ACHN (cell line): Measurements from ENCODE around the gene CAMK1G.
A peak's percentile ranks its signal among the peaks of the same experiment; 100 is the strongest.

Source experiments
- DNase-seq: peaks from one replicate; pipeline ENCODE4 v3.0.0-alpha.2; 2015
- in situ Hi-C: cut with HindIII; loops from 2 replicates; pipeline ENCODE4 v1.10.0; 2017; ENCODE audit warnings: low sequenced_read_pairs, low pct_ligation_motif_present, low pct_unique_long_range_greater_than_20kb

The CAMK1G gene

GRCh38 chr1:209590405-209590804 lies 6.9 kb downstream of the CAMK1G start:
- in situ Hi-C loops: loop anchor here (25.0 kb wide), 1 partner anchor 97 kb away; the partner anchor contains the start of gene G0S2
- DNase-seq: peak; percentile 64

- no peak for DNase-seq
- in situ Hi-C loops: loop anchor here (25.0 kb wide), 1 partner anchor 94 kb away; the partner anchor contains the start of gene G0S2
Measured at GRCh38 chr1:209593747-209594146, 10.2 kb downstream of the CAMK1G start.

DNA sequence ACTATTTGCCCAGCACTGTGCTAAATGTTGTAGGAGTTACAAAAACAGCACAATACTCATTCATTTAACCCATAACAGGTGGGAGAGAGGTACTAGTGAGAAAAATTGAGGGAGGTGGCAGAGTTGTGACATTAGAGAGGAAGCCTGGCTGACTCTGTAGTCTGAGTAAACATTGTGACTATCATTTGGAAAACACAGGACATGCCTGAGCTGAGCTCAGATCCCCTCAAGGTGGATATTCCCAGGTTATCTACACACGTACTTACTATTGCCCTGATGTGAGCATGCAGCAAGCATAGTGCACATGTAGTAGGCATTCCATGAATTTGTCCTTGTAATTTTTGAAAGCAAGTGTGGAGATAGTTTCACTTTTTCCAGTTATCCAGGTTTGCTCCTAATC lies 10.9 kb downstream of the CAMK1G start:
- in situ Hi-C loops: loop anchor here (25.0 kb wide), 1 partner anchor 93 kb away; the partner anchor contains the start of gene G0S2
- DNase-seq: no peak

DNA sequence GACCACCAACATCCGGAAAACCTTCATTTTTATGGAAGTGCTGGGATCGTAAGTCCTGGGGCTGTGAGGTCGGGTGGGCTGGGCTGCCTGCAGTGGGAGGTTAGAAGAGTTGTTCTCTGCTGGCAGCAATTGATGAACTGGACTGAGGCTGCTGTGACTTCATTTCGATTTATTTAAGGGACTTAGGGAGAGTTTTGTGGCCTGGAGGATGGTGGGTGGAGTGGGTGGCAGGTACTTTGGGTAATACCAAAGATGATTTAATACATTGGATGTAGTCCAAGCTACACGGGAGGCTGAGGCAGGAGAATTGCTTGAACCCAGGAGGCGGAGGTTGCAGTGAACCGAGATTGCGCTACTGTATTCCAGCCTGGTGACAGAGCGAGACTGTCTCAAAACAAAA lies 11.5 kb downstream of the CAMK1G start:
- in situ Hi-C loops: loop anchor here (25.0 kb wide), 1 partner anchor 92 kb away; the partner anchor contains the start of gene G0S2

GRCh38 chr1:209595599-209596285 lies 12.2 kb downstream of the CAMK1G start:
- no peak for DNase-seq
- in situ Hi-C loops: loop anchor here (25.0 kb wide), 1 partner anchor 92 kb away; the partner anchor contains the start of gene G0S2

More for the DNA sequence above, 11.5 kb downstream of the CAMK1G start:
- DNase-seq: no peak

GRCh38 chr1:209597499-209597898 lies 14.0 kb downstream of the CAMK1G start:
- DNase-seq: no peak
- in situ Hi-C loops: loop anchor here (25.0 kb wide), 1 partner anchor 90 kb away; the partner anchor contains the start of gene G0S2

DNA sequence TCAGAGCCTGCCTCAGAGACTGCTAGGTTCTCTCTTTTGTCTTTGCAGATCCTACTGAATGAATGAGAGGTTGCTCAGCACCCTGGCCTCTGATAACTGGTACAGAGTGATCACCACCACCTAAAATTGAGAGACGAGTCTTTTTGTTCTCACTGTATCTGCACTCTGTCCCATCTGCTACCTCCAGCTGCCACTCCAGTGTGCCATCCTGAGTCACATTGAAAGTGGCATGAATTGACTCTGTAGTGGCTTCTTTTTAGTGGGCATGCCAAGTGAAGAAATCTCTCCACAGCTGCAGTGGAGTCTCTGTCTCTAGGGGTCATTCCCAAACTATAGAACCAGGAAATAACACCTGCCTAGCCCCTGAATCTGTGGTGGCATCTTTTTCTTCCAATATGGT lies 14.7 kb downstream of the CAMK1G start:
- in situ Hi-C loops: loop anchor here (25.0 kb wide), 1 partner anchor 89 kb away; the partner anchor contains the start of gene G0S2

GRCh38 chr1:209600541-209600940 lies 17.0 kb downstream of the CAMK1G start:
- in situ Hi-C loops: no loop called here

More for the DNA sequence above, 14.7 kb downstream of the CAMK1G start:
- no peak for DNase-seq

GRCh38 chr1:209601809-209602657 lies 18.5 kb downstream of the CAMK1G start:
- DNase-seq: peak; percentile 61
- in situ Hi-C loops: no loop called here

More at GRCh38 chr1:209600541-209600940, 17.0 kb downstream of the CAMK1G start:
- no peak for DNase-seq

DNA sequence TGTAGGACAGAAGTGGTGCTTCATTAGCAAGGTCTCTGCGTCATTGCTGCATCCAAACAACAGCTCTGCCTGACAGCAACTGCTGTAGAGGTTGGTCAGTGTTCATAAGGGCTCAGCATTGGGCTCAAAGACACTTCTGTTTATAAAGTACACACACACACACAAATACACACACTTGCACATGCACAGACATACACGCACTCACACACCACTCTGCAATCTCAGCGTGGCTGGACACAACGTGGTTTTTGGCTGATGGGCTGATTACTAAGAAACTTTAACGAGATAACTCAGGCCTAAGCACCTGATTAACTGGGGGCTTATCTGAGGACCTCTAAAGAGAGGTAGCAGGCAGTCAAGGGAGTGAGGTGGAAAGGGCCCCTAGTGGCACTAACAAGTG lies 20.4 kb downstream of the CAMK1G start:
- no peak for DNase-seq
- in situ Hi-C loops: no loop called here

DNA sequence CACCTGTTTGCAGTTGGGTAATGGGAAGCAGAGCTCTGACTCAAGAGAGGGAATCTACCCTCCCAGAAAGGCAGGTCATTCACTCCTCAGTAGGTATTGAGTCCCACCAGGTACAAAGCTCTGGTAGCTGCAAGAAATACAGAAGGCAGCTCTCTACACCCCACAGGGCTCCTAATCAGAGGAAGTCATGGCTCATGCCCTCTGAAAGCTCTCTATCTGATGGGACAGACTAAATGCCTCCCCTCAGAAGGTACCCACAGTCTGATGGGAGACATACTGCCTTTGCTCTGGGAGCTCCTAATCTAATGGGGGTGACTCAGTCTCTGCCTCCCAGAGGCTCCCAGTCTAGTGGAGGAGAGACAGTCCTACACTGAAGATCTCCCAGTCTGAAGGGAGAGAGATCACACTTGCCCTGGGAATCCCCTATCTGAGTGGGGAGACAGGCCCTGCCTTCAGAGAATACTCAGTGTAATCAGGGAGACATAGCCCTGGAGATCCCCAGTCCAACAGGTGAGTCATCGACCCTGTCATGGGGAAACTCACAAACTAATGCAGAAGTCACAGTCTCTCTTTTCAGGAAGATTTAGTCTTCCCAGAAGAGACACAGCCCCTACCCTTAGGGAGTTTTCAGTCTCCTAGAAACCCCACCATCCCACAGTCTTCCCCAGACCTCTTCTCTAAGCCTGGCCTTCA lies 23.7 kb downstream of the CAMK1G start:
- in situ Hi-C loops: no loop called here
- DNase-seq: peak; percentile 46

- in situ Hi-C loops: no loop called here
- no peak for DNase-seq
Measured at GRCh38 chr1:209607795-209608178, 24.3 kb downstream of the CAMK1G start.

- in situ Hi-C loops: no loop called here
- DNase-seq: no peak
Measured at GRCh38 chr1:209609041-209609790, 25.7 kb downstream of the CAMK1G start.

GRCh38 chr1:209609791-209610630 lies 26.5 kb downstream of the CAMK1G start:
- in situ Hi-C loops: no loop called here

GRCh38 chr1:209610631-209610905 lies 27.1 kb downstream of the CAMK1G start:
- in situ Hi-C loops: no loop called here
- no peak for DNase-seq

More at GRCh38 chr1:209609791-209610630, 26.5 kb downstream of the CAMK1G start:
- DNase-seq: no peak

- no peak for DNase-seq
- in situ Hi-C loops: no loop called here
Measured at GRCh38 chr1:209611771-209612570, 28.5 kb downstream of the CAMK1G start.
